ENCODE measurements around the gene P2RY11.

DNA sequence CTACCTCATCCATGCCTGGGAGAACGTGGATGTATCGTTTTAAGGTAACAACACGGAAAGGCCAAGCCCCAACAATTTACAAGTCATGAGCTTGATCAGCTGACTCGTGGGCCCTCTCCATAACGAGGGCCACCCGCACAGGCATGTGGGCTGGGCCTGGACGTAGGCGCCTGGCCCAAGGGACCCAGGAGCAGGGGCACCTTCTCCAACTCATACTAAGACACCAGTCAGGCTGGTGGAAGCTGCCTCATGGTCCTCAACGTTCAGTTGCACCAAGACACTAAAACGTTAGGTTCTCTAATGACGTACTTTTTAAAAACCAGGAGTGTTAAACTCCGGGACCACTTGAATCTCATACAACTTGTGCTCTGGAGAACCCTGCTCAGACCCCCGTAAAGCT, 30.0 kb downstream of the P2RY11 start:
- TF ChIP-seq CTCF (IDR thresholded peaks at IDR 0.05; ENCODE audit: insufficient read depth, low read depth, low read length) (no peak), EZH2 (IDR thresholded peaks at IDR 0.05; ENCODE audit: insufficient read depth, low read length) (no peak)

Data from astrocyte (in vitro differentiated cells and primary cell).